HUES6 (cell line): ENCODE results near the gene IL24.

ENCODE experiments used
- H3K27ac ChIP-seq: 2 replicates; pipeline ENCODE4 v1.7.0; 2013; ENCODE audit warnings: low read depth, mild to moderate bottlenecking, low read length, inconsistent platforms
- H3K27me3 ChIP-seq: 2 replicates; pipeline ENCODE4 v1.6.1; 2013; ENCODE audit warnings: low read length; ENCODE audit not compliant: control insufficient read depth, insufficient read depth
- H3K36me3 ChIP-seq: 2 replicates; pipeline ENCODE4 v1.6.1; 2013; ENCODE audit warnings: low read length; ENCODE audit not compliant: control insufficient read depth, insufficient read depth
- H3K4me1 ChIP-seq: 2 replicates; pipeline ENCODE4 v1.6.1; 2013; ENCODE audit warnings: low read length; ENCODE audit not compliant: control insufficient read depth, insufficient read depth
- H3K4me3 ChIP-seq: 2 replicates; pipeline ENCODE4 v1.5.1; 2013; ENCODE audit warnings: low read depth, low read length
- H3K9ac ChIP-seq: one replicate; pipeline ENCODE4 v1.6.1; 2013; ENCODE audit warnings: mild to moderate bottlenecking, low read length
- H3K9me3 ChIP-seq: 2 replicates; pipeline ENCODE4 v1.6.1; 2013; ENCODE audit warnings: low read depth, low read length; ENCODE audit not compliant: control insufficient read depth, insufficient read depth

The IL24 gene

GRCh38 chr1:206929524-206929923 lies 32.3 kb downstream of the IL24 start:
- no peak overlapping the region for H3K9ac ChIP-seq
- no peaks in the 10 kb centered on the region for H3K36me3 ChIP-seq
- no peaks in the 10 kb centered on the region for H3K27me3 ChIP-seq
- no peaks in the 10 kb centered on the region for H3K9me3 ChIP-seq
- no peaks in the 10 kb centered on the region for H3K4me1 ChIP-seq
- no peak overlapping the region for H3K27ac ChIP-seq
- no peak overlapping the region for H3K4me3 ChIP-seq

- no peak overlapping the region for H3K4me3 ChIP-seq
- H3K27me3 ChIP-seq, result no peaks in the 10 kb centered on the region
- no peak overlapping the region for H3K9ac ChIP-seq
- H3K9me3 ChIP-seq, result no peaks in the 10 kb centered on the region
- no peaks in the 10 kb centered on the region for H3K36me3 ChIP-seq
- no peaks in the 10 kb centered on the region for H3K4me1 ChIP-seq
- no peak overlapping the region for H3K27ac ChIP-seq
Measured at GRCh38 chr1:206930210-206930798, 33.1 kb downstream of the IL24 start.

GRCh38 chr1:206931709-206932108 lies 34.5 kb downstream of the IL24 start:
- Histone ChIP-seq H3K4me1 (no peaks in the 10 kb centered on the region), H3K9ac (no peak overlapping the region), H3K27me3 (no peaks in the 10 kb centered on the region), H3K9me3 (no peaks in the 10 kb centered on the region), H3K4me3 (no peak overlapping the region), H3K36me3 (no peaks in the 10 kb centered on the region), H3K27ac (no peak overlapping the region)

GRCh38 chr1:206932177-206932576 lies 34.9 kb downstream of the IL24 start:
- H3K4me1 ChIP-seq, result no peaks in the 10 kb centered on the region
- H3K36me3 ChIP-seq, result no peaks in the 10 kb centered on the region
- no peak overlapping the region for H3K4me3 ChIP-seq
- H3K27me3 ChIP-seq, result no peaks in the 10 kb centered on the region; the same call in 1 of the 2 replicates
- H3K27ac ChIP-seq, result no peak overlapping the region
- no peak overlapping the region for H3K9ac ChIP-seq
- H3K9me3 ChIP-seq, result no peaks in the 10 kb centered on the region

GRCh38 chr1:206933333-206933945 lies 36.2 kb downstream of the IL24 start:
- H3K4me3 ChIP-seq, result no peak overlapping the region
- H3K9ac ChIP-seq, result no peak overlapping the region
- no peak overlapping the region for H3K27ac ChIP-seq
- H3K9me3 ChIP-seq, result no peaks in the 10 kb centered on the region
- no peaks in the 10 kb centered on the region for H3K36me3 ChIP-seq
- H3K4me1 ChIP-seq, result no peaks in the 10 kb centered on the region
- no peaks in the 10 kb centered on the region; the same call in 1 of the 2 replicates for H3K27me3 ChIP-seq

- Histone ChIP-seq H3K36me3 (no peaks in the 10 kb centered on the region), H3K4me3 (no peak overlapping the region), H3K4me1 (no peaks in the 10 kb centered on the region), H3K27ac (no peak overlapping the region), H3K9me3 (no peaks in the 10 kb centered on the region), H3K27me3 (no peaks in the 10 kb centered on the region; the same call in 1 of the 2 replicates), H3K9ac (no peak overlapping the region)
Measured at GRCh38 chr1:206935491-206936067, 38.3 kb downstream of the IL24 start.

- Histone ChIP-seq H3K9me3 (no peaks in the 10 kb centered on the region), H3K9ac (no peak overlapping the region), H3K36me3 (no peaks in the 10 kb centered on the region), H3K27me3 (peaks cover under 1% of the 10 kb centered on the region; the same call in 1 of the 2 replicates), H3K4me3 (no peak overlapping the region), H3K4me1 (no peaks in the 10 kb centered on the region), H3K27ac (no peak overlapping the region)
Measured at GRCh38 chr1:206937425-206937824, 40.2 kb downstream of the IL24 start.

- peaks cover 11% of the 10 kb centered on the region; the same call in 1 of the 2 replicates for H3K27me3 ChIP-seq
- no peaks in the 10 kb centered on the region for H3K36me3 ChIP-seq
- no peak overlapping the region for H3K9ac ChIP-seq
- no peak overlapping the region for H3K4me3 ChIP-seq
- no peak overlapping the region for H3K27ac ChIP-seq
- no peaks in the 10 kb centered on the region for H3K9me3 ChIP-seq
- no peaks in the 10 kb centered on the region for H3K4me1 ChIP-seq
Measured at GRCh38 chr1:206939131-206939530, 41.9 kb downstream of the IL24 start.

- no peak overlapping the region for H3K9ac ChIP-seq
- H3K4me3 ChIP-seq, result no peak overlapping the region
- no peaks in the 10 kb centered on the region for H3K36me3 ChIP-seq
- no peak overlapping the region for H3K27ac ChIP-seq
- H3K27me3 ChIP-seq, result peaks cover 11% of the 10 kb centered on the region; the same call in 1 of the 2 replicates
- H3K4me1 ChIP-seq, result no peaks in the 10 kb centered on the region
- no peaks in the 10 kb centered on the region for H3K9me3 ChIP-seq
Measured at GRCh38 chr1:206939841-206940587, 42.8 kb downstream of the IL24 start.

- Histone ChIP-seq H3K9ac (no peak overlapping the region), H3K27ac (no peak overlapping the region), H3K36me3 (no peaks in the 10 kb centered on the region), H3K9me3 (no peaks in the 10 kb centered on the region), H3K4me1 (no peaks in the 10 kb centered on the region), H3K4me3 (no peak overlapping the region), H3K27me3 (peaks cover 11% of the 10 kb centered on the region; the same call in 1 of the 2 replicates)
Measured at GRCh38 chr1:206940588-206940936, 43.3 kb downstream of the IL24 start.
